ENCODE measurements around the gene RALGAPA1.

RALGAPA1 gene

DNA sequence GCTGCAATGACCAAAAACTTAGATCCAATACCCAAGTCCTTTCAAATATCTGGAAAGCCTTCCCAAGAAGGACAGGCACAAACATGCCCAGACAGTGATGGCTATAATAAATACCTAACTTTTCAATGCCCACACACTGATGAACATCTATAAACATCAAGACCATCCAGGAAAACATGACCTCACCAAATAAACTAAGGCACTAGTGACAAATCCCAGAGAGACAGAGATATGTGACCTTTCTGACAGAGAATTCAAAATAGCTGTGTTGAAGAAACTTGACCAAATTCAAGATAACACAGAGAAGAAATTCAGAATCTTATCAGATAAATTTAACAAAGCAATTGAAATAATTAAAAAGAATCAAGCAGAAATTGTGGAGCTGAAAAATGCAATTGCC lies 313.8 kb downstream of the RALGAPA1 start:
- DNase-seq (ENCODE audit: low read depth): no peak
- TF ChIP-seq, protein P1, sequence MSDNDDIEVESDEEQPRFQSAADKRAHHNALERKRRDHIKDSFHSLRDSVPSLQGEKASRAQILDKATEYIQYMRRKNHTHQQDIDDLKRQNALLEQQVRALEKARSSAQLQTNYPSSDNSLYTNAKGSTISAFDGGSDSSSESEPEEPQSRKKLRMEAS (IDR thresholded peaks at IDR 0.05; ENCODE audit: low read depth, low read length): no peak
- no peak for TF ChIP-seq POLR2A (IDR thresholded peaks at IDR 0.05; ENCODE audit: extremely low read depth, insufficient read length)
- no peak for TF ChIP-seq CTCF (IDR thresholded peaks at IDR 0.05; ENCODE audit: low read depth, low read length)
- no peak for TF ChIP-seq MYC (IDR thresholded peaks at IDR 0.05; ENCODE audit: low read depth, low read length)
- H3K4me3 ChIP-seq (ENCODE audit: low read depth, low read length): no peak overlapping the region

DNA sequence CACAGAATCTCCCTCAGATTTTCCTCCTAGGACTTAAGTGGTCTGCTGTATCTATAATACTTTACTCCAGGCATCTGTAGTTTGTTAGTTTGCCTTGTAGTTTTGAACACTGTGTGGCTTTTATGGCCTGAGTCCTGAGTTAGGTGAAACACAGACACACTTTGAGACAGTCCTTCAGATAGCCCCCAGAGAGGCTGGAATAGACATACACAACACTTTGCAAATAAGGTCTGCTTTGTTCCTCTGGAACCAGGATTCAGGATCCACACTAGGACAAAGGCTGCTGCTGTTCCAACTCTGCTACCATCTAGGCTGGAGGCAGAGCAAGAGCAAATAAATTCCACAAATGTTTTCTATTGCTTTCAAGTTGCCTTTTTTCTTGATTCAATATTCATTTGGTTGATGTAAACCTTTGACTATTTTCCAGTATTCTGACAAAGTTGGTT lies 316.5 kb downstream of the RALGAPA1 start:
- TF ChIP-seq POLR2A (IDR thresholded peaks at IDR 0.05; ENCODE audit: extremely low read depth, insufficient read length): no peak
- TF ChIP-seq, protein P1 (IDR thresholded peaks at IDR 0.05; ENCODE audit: low read depth, low read length): no peak
- no peak for TF ChIP-seq MYC (IDR thresholded peaks at IDR 0.05; ENCODE audit: low read depth, low read length)
- TF ChIP-seq CTCF (IDR thresholded peaks at IDR 0.05; ENCODE audit: low read depth, low read length): no peak
- H3K4me3 ChIP-seq (ENCODE audit: low read depth, low read length): no peak overlapping the region
- no peak for DNase-seq (ENCODE audit: low read depth)

Data from NB4 (cell line).